Lower leg skin (tissue), 3 donors: Measurements from ENCODE around the gene DNAH9.

ENCODE experiments used
- POLR2A ChIP-seq, 2 donors: fragments of 450-650 bp; IDR thresholded peaks; one replicate each; pipeline ENCODE4 v1.6.1; 2016 to 2017; ENCODE audit warnings: antibody characterized with exemption in 2 of 2, mild to moderate bottlenecking in 1 of 2, moderate library complexity in 1 of 2
- TF ChIP-seq, protein P1 (sequence below), 3 donors: fragments of 450-650 bp; IDR thresholded peaks; one replicate each; pipeline ENCODE4 v1.5.1; 2016; ENCODE audit warnings: antibody characterized with exemption in 3 of 3, mild to moderate bottlenecking in 3 of 3, moderate library complexity in 2 of 3

DNA sequence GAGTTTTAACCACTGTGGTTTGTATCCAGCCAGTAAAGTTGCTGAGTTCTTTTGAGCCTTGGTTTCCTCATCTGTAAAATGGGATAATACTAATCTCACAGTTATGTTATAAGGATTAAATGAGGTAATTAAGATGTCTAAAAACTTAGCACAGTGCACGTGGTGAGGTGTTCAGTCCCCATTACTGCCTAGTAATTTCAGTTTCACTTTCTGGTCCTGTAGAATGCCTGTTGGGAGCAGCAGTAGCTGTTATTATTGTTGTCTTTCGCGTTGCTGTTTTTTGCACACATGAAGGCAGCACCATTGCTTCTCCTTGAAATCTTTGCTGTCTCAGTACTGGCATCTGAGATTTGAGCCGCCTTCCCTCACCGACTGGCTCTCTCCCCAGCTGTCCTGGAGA is 182.4 kb downstream of the DNAH9 start:
- TF ChIP-seq, protein P1, sequence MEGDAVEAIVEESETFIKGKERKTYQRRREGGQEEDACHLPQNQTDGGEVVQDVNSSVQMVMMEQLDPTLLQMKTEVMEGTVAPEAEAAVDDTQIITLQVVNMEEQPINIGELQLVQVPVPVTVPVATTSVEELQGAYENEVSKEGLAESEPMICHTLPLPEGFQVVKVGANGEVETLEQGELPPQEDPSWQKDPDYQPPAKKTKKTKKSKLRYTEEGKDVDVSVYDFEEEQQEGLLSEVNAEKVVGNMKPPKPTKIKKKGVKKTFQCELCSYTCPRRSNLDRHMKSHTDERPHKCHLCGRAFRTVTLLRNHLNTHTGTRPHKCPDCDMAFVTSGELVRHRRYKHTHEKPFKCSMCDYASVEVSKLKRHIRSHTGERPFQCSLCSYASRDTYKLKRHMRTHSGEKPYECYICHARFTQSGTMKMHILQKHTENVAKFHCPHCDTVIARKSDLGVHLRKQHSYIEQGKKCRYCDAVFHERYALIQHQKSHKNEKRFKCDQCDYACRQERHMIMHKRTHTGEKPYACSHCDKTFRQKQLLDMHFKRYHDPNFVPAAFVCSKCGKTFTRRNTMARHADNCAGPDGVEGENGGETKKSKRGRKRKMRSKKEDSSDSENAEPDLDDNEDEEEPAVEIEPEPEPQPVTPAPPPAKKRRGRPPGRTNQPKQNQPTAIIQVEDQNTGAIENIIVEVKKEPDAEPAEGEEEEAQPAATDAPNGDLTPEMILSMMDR (IDR thresholded peaks at IDR 0.05): no peak
- TF ChIP-seq POLR2A (IDR thresholded peaks at IDR 0.05): no peak
